Measurements from ENCODE around the gene MTERF2.
A peak's percentile ranks its signal among the peaks of the same experiment; 100 is the strongest.

Gene MTERF2

DNA sequence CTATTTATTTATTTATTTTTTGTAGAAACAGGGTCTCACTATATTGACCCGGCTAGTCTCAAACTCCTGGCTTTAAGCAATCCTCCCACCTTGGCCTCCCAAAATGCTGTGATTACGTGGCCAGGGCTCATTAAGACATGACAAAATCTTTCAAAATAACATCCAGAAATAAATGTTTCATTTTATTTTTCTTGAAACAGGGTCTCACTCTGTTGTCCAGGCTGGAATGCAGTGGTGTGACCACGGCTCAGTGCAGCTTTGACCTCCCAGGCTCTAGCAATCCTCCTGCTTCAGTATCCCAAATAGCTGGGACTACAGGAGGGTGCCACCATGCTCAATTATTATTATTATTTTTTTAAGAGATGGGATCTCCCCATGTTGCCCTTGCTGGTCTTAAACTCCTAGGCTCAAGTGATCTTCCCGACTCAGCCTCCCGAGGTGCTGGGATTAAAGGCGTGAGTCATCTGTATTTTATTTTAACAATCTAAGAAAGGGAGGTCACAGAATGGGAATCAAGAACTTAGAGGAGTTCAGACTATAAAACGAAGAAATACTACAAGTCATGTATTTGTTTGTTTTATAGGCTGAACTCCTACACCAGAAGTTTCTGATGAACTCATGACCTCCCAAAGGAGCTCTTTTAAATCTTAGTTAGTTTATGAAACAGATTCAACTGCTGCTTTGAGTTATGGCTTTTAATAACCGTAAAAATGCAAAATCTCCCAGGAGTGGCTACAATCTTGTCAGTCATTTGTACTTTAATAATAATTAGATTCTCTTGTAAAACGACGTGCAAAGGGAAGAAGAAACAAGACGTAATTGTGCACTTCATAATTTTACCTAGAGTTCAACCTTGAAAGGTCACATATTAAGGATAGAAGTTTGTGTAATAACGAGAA, 33.3 kb downstream of the MTERF2 start:
- no peak for DNase-seq

DNA sequence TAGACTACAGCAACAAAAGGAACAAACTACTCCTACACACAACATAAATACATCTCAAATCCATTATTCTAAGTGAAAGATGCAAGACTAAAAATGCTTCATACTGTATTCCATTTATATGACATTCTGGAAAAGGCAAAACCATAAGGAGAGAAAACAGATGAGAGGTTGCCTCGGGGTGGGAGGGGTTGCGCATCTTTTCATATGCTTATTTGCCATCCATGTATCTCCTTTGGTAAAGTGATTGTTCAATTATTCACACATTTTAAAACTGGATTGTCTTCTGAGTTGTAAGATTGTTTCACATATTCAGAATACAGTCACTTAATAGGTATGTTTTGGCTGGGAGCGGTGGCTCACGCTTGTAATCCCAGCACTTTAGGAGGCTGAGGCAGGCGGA, 36.4 kb downstream of the MTERF2 start:
- DNase-seq = no peak

DNA sequence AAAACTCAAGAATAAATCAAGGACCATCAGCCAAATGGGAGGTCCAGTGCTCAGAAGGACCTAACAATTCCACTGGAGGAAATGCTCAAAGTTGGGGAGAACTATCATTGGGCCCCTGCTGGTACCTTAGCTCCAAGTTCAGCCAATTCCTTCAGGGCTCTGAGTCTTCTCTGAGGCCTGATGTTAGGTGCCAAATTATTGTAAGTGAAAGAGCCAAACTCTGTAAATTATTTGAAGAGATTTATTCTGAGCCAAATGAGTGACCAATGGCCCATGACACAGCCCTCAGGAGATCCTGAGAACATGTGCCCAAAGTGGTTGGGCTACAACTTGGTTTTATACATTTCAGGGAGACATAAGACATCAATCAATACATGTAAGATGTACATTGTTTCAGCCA, 39.5 kb downstream of the MTERF2 start:
- DNase-seq = no peak

DNA sequence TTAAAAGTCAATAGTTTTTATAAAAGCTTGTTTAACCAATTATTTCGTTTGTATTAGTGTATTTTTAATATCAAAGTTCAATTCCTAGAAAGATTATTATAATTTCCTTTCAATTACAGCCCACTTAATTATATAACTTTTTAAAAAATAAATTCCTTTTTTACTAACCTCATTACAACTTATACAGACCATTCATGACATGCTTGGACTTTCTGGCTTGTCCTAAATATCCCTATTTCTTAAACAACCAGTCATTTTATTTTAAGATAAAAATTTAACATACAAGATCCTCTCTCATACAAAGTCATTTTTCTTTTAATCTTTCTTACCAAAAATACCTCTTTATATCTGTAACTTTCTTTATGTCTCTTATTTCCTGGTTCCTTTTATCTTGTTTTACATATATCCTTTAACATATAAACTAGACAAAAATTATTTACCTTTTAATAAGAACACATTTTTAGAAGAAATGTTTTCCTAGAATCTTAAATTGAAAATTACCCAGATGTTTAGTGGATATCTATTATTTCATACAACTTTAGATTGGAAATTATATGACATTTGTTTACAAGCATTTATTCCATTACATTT, 41.6 kb downstream of the MTERF2 start:
- DNase-seq = peak in 1 of 2 experiments; percentile 7

DNA sequence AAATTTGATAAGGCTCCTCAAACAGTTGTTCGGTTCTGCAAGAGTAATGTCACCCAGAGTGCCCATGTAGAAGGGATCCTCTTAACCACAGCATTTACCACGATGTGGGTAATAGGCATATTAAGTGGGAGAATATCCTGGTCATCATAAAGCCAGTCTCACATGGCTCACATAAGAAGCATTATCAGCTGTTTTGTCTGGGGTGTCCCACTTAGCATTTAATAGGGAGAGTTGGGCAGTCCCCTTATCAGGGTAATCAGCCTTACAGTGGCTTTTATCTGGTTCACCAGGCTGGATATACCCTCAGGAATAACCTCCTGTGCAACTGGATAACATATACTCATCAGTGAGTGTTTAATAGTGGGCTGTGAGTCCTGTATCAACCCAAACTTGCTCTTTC, 44.2 kb downstream of the MTERF2 start:
- no peak for DNase-seq

DNA sequence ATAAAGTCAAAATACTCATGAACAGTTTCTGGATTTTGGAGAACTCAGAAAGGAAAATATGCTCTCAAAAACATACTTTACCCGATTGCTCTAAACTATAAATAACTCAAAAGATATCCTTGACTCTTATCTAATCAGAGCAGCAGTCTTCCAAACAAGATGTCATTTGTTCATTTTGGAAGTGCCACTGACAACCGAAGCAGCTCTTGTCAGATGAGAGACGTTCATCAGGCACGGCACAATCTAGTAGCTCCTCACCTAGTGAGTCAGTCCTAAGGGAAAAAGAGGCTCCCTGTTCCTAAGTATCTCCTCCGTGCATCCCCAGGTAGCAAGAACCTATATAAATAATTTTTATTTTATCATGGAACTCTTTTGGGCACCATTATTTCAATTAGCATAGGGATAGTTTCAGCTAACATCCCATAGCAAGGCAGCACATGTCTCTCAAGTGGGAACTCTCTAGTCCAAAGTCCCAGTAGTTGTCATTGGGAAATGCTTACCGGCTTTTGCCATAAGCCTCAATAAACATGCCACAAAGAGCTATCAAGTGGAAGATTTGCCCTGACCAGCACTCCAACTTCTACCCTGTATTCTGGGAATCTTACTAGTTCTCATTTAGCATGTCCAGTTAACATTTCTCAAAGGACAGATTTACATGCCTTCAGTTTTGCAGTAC, 45.3 kb downstream of the MTERF2 start:
- DNase-seq = no peak

DNA sequence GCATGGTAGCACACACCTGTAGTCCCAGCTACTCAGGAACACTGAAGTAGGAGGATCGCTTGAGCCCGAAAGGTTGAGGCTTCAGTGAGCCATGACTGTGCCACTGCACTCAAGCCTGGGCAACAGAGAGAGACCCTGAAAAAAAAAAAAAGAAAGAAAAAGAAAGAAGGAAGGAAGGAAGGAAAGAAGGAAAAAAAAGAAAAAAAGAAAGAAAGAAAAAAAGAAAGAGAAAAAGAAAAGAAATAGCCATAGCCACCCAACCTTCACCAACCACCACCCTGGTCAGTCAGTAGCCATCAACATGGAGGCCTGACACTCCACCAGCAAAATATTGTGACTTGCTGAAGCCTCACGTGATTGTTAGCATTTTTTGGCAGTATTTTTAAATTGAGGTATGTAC, 52.7 kb downstream of the MTERF2 start:
- no peak for DNase-seq
